SK-N-SH treated with all-trans-retinoic acid at 6 μM for 48 hours (cell line): ENCODE results near the gene GDA.

Source experiments
- PATZ1 ChIP-seq: fragments of 250-450 bp; sonication (Bioruptor Pico); IDR thresholded peaks from 2 replicates; pipeline ENCODE4 v1.8.0; 2020; ENCODE audit warnings: mild to moderate bottlenecking, moderate library complexity, borderline replicate concordance
- ZC3H10 ChIP-seq: fragments of 250-450 bp; sonication (Bioruptor Pico); IDR thresholded peaks from 2 replicates; pipeline ENCODE4 v1.5.1; 2021; ENCODE audit warnings: mild to moderate bottlenecking, moderate library complexity

GRCh38 chr9:72274916-72275315, 125.7 kb downstream of the GDA start:
- TF ChIP-seq PATZ1 (CRISPR knock-in tag) (no peak), ZC3H10 (CRISPR knock-in tag) (no peak)
